ENCODE results near the gene THAP5.

GRCh38 chr7:108525327-108525984 lies 44.0 kb downstream of the THAP5 start:
- TF ChIP-seq CTCF (conservative IDR thresholded peaks at IDR 0.05; ENCODE audit: low read depth, low read length) (no peak), EZH2 (IDR thresholded peaks at IDR 0.05; ENCODE audit: borderline replicate concordance, low read depth, low read length, poor library complexity, severe bottlenecking) (no peak)
